HCT116 (cell line): ENCODE measurements around the gene UCN2.

ENCODE experiments used
- EGR1 ChIP-seq: IDR thresholded peaks from 2 replicates; pipeline ENCODE4 v1.6.1; 2012; ENCODE audit warnings: low read depth
- SP1 ChIP-seq: IDR thresholded peaks from 2 replicates; pipeline ENCODE4 v1.6.1; 2012; ENCODE audit warnings: low read depth

DNA sequence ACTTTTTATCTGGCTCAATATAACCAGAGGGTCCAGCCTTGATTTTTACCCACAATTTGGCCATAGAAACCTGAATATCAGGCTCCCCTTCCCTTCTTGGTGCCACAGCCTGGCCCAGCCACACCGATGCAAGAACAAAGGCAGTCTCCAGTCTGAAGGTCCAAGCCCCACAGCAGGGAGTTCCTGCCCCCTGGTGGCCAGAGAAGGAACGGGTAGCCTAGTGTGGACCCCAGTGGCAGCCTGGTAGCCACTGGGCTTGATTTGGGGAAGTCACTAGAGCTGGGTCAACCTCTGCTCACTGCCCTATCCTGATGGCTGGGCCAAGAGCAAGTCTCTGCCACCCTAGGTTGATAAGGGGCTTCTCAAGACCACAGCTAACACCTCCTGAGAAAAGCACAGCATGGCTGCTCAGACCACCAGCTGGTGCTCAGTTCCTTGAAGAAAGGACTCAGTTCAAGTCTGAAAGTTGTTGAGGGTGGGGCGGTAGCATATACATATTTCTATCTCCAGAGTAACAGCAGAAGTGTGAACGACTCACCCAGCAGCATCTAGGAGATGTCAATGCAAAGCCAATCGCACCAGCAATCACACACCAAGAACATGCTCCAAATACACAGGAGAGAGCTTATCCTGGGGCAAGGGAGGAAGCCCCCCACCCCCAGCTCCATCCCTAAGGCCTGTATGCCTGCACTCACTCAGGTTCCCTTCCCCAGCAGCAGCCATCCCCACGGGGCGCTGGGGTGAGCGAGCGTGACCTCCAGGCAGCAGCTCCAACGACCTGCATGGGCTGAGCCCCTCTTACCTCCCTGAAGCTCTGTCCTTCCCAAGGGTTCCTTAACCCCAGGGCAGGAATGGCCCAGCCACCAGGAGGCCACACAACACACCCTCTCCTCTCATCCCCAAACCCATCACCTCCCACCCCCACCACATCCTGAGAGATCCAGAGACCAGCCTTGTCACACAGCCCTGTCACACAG is 14.6 kb downstream of the UCN2 start:
- TF ChIP-seq EGR1, result no peak
- no peak for TF ChIP-seq SP1
